Central memory CD4-positive, alpha-beta T cell (primary cell): ENCODE data around the gene HS6ST3.
"Not testable (repeated sequence)": the region's sequence is repeated elsewhere in the genome, so short reads cannot be mapped to it uniquely, and the experiment has no call there.

ENCODE experiments used
- DNase-seq: peaks from one replicate; pipeline ENCODE4 v3.0.0; 2022
- total RNA-seq, 3 experiments: gene quantifications; one replicate each; lab custom pipeline; 2026; lab: John Stamatoyannopoulos, UW

The HS6ST3 gene
- total RNA-seq: 0 to 0.04 (median 0) reads per million in 3 experiments

DNA sequence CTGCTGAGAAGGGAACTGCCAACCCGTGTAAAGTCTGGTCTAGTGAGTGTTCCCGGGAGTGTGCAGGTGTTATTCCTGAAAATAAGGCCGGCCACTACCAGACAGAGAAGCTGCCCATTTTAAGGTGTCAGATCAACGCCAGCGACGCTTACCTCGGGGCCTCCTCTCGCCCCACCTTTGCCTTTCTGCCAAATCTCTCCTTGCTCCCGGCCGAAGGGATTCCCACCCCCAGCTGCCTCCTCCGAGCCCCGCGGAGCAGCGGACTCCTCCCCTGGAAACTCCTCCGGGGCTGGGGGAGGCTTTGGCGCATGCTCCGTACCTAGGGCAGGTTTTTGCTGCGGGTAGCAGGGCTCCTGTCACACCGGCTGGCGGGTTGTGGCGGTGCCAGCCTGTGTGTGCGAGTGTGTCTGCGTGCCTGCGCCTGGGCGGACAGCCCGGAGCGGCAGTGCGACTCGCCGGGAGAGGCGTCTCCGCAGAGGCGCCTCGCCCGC lies at the start of gene HS6ST3:
HS6ST3 (plus strand) TSS at position 359 of the 491 bp plus-strand sequence.
- no peak for DNase-seq

DNA sequence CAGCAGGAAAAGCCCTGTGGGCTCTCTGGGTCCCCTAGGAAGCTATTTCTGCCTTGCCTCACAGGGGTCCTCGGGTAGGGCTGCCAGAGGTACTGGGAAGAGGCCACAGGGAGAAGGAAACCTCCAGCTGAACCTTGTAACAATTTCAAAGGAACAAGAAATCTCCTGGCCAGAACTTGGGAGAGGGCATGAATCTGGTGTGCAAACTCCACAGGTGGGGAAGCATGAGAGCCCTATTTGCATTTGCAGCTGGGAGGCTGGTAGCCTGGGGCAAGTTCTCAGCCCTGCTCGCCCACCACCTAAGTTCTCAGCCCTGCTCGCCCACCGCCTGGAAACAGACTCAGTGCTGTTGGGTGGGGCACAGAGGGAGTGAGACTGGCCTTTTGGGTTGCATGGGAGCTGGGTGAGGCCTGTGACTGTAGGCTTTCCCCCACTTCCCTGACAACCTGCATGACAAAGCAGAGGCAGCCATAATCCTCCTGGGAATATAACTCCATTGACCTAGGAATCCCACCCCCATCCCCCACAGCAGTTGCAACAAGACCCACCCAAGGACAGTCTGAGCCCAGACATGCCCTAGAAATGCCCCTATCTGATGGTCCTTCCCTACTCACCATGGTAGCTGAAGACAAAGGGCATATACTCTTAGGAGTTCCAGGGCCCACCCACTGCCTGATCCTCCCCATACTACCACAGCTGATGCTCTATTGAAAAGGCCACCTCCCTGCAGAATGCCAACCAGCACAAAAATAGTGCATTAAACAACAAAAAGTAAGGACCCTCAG lies 48.4 kb upstream of the HS6ST3 start:
- DNase-seq: no peak

DNA sequence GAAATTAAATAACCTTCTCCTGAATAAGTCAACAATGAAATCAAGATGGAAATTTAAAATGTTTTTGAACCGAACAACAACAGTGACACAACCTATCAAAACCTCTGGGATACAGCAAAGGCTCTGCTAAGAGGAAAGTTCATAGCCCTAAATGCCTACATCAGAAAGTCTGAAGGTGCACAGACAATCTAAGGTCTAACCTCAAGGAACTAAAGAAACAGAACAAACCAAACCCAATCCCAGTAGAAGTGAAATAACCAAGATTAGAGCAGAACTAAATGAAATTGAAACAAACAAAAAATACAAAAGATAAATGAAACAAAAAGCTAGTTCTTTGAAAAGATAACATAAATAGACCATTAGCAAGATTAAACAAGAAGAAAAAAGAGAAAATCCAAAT lies 45.7 kb upstream of the HS6ST3 start:
- no peak for DNase-seq

DNA sequence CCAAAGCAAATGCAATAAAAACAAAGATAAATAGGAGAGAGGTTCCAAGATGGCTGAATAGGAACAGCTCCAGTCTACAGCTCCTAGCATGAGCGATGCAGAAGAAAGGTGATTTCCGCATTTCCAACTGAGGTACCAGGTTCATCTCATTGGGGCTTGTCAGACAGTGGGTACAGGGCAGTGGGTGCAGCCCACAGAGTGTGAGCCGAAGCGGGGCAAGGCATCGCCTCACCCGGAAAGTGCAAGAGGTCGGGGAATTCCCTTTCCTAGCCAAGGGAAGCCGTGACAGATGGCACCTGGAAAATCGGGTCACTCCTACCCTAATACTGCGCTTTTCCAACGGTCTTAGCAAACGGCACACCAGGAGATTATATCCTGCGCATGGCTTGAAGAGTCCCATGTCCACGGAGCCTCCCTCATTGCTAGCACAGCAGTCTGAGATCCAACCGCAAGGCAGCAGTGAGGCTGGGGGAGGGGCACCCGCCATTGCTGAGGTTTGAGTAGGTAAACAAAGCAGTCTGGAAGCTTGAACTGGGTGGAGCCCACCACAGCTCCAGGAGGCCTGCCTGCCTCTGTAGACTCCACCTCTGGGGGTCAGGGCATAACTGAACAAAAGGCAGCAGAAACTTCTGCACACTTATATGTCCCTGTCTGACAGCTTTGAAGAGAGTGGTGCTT lies 43.3 kb upstream of the HS6ST3 start:
- DNase-seq: not testable (repeated sequence)

DNA sequence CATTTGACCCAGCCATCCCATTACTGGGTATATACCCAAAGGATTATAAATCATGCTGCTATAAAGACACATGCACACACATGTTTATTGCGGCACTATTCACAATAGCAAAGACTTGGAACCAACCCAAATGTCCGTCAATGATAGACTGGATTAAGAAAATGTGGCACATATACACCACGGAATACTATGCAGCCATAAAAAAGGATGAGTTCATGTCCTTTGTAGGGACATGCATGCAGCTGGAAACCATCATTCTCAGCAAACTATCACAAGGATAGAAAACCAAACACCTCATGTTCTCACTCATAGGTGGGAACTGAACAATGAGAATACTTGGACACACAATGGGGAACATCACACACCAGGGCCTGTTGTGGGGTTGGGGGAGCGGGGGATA lies 39.0 kb upstream of the HS6ST3 start:
- not testable (repeated sequence) for DNase-seq

DNA sequence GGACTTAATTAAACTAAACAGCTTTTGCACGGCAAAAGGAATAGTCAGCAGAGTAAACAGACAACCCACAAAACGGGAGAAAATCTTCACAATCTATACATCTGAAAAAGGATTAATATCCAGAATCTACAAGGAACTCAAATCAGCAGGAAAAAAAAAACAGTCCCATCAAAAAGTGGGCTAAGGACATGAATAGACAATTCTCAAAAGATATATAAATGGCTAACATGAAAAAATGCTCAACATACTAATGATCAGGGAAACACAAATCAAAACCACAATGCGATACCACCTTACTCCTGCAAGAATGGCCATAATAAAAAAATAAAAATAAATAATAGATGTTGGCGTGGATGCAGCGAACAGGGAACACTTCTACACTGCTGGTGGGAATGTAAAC lies 38.4 kb upstream of the HS6ST3 start:
- DNase-seq: not testable (repeated sequence)

DNA sequence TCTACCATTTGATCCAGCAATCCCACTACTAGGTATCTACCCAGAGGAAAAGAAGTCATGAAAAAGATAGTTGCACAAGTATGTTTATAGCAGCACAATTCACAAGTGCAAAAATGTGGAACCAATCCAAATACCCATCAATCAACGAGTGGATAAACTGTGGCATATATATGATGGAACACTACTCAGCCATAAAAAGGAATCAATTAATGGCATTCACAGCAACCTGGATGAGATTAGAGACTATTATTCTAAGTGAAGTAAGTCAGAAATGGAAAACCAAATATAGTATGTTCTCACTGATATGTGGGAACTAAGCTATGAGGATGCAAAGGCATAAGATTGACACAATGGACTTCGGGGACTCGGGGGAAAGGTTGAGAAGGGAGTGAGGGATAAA lies 38.0 kb upstream of the HS6ST3 start:
- DNase-seq: not testable (repeated sequence)

DNA sequence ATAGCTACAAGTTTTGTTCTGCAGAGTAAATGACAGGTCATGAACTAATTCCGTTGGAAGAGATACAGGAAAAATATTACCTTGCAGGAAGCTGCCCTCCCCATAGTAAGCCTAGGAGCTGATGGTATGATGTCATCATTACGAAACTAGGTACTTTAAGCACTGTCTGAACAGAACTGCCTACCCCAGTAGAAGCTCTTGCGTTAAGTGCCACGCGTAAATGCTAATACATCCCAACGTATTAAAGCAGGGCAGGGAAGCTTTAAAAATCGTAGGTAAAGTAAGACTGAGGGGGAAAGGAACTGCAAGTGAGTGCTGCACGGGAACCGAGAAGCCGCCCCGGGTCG lies 37.3 kb upstream of the HS6ST3 start:
- DNase-seq: no peak

DNA sequence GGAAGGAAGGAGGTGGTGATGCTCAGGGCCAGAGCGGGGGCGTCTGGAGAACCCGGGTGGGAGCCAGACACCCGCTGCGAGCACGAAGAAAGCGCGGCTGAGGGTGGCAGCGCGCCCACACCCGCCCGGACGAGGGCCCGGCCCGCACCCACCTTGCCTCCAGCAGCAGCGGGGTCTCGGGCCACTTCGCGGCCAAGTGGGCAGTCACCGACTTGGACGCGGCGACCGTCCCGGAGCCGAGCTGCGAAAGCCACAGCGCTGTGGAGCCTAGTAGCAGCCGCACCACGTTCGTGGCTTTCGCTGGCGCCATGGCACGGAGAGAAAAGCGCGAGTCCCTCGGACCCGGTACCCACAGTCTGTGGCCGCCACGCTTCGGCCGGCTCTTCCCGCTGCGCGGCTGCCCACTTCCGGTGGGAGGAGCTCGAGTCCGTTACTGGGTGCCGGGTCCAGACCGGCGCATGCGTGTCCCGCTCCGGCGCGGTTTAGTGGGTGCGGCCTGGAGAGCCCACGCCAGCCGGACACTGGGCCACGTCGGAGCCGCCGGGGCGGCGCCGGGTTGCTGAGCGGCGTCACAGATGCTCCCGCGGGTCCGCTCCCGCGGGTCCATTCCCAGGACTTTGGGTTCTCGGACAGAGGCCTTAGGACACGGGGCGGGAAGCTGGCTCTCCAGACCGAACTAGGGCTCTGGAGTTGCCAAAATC lies 36.8 kb upstream of the HS6ST3 start, which contains the start of gene UGGT2:
UGGT2 (minus strand) TSS at position 399 of the 701 bp plus-strand sequence; CDS start at position 310, 89 bp downstream.
- no peak for DNase-seq

DNA sequence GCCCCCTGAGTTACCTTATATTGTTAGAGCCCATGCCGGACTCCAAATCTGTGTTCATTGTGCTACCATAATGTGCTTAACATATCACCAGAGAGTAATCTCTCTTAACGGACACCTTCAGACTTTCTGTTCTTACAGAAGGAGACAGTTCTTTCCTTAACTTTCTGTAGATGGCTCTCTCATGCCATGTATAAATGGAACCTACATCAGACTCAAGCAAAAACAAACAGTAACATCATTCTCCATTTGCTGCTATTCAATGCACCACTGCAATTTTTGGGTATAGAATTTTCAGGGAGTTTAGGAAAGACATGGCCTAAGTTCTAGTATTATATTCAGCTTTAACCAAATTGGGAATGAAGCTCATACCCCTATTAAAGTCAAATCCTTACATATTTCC lies 24.1 kb upstream of the HS6ST3 start:
- no peak for DNase-seq

DNA sequence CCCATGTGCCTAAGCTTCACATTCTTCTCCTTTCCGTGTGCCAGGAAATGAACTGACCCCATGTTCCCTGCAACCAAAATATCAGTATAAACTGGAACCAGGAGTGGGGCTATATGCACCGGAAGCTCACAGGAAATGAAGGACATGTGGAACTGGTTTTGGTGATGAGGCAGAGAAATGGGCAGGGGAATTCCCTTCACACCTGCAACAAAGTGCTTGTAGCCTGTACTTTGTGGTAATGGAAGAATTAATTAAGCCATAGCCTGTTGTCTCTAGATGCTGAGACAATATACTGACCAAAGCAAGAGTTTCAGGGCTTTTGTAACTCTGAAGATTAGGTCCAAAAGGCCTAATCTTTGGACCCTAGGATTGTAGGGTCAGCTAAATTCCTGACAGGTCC lies 21.2 kb upstream of the HS6ST3 start:
- no peak for DNase-seq

DNA sequence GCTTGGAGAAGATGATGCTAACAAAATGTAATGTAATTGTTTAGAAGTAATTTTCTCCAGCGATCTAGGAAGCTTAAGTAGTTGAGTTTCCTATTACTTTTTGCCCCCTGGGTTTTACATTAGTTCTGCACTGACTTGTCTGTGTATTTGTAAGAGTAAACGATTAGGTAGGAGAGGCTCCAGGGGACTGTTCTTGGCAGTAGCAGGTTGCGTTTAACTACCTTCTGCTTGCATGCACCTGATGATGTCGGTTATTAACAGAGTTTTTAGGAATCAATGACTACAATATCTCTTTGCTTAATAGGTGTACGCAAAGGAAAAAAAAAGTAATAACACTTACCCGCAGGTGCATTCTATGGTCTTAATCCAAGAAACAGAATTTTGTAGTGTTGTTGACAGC lies 18.4 kb upstream of the HS6ST3 start:
- no peak for DNase-seq

DNA sequence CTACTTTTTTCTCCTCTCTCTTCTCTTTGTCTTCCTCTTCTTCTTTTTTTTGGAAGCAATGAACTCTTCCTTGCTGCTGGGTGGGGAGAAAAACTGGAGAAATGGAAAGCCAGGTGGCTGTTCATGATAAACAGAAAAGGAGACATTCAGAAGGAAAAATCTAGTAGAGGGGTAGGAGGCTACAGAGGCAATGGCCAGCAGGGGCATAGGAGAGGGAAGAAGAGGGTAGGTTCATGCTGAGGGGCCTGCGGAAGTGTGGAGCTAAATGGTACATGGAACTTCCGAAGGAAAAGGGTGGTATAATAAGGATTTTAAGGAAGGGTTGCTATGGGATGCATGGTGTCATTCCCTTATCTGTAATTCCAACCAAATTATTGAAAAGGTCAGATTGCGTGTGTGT lies 17.5 kb upstream of the HS6ST3 start:
- no peak for DNase-seq

DNA sequence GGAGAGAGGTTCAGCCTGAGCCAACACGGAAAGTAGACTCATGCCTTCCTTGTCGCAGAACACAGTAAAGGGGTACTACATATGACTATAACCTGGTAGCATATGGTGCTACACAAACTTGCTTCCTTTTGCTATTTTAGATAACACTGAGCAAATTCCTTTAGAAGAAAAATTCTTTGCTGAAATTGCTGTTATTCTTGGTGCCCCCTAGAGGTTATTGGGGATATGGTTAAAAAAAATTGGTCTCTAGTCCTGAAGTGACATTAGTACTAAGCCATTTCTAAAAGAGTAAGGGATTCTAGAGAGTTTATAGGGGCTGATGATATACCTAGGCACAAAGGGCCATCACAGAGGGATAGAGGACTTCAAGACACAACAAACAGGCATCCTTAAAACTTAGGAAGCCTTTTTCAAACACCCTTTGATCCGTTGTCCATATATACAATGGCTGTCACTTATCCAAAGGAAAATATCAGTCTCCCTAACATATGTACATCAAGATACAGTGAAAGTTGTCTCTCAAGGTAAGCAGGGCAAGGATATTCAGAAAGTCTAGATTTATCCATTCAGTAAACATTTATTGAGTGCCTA lies 13.9 kb upstream of the HS6ST3 start:
- no peak for DNase-seq

DNA sequence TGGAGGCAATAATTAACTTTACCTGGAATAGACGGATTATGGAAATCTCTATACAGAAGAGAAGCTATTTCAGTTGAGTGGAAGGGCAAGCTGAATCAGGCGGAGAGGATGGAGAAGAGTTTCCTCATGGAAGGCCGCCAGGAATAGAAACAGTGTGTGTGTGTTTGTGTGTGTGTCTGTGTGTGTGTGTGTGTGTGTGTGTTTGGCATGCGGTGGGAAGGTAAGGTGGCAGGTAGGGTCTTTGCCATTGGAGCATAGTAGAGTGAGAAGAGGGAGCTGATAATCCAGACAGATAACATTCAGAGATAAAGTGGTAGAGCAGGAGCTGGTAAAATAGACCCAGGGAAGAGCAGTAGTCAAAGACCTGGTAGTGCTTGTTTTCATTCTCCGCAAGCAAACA lies 9.2 kb upstream of the HS6ST3 start:
- no peak for DNase-seq

DNA sequence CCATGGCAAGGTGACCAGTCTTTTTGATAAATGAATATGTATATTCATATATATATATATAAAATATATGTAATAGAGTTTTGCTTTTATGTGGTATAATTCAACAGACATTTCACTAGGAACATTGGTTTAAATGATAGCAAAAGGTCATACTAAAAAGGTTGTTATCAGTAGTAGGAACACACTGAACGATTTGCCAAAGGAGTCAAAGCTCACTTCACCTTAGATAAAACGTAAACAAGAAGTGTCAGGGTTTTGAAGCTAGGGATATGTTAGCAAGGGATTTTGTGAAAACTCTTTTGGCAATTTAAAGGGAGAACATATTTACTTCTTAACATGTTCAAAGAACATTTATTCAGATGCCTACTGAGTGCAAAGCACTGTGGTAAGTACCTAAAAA lies 8.0 kb upstream of the HS6ST3 start:
- DNase-seq: no peak

DNA sequence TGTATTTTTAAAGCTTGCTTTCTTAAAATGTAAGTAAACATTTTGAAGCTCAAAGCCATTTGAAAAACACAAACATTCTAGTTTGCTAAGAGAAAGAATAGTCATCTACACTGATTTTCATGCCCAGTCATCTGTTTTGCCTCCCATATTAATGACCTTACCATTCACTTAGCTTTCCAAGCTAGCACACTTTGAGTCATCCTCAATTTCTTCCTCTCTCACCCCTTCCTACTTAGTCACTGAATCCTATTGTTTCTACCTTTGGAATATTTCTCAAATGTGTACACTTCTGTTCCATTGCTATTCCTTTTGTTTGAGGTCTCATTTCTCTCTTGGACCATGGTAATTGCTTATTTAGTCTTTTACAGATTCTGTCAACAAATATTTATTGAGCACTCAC lies 7.3 kb upstream of the HS6ST3 start:
- DNase-seq: no peak

DNA sequence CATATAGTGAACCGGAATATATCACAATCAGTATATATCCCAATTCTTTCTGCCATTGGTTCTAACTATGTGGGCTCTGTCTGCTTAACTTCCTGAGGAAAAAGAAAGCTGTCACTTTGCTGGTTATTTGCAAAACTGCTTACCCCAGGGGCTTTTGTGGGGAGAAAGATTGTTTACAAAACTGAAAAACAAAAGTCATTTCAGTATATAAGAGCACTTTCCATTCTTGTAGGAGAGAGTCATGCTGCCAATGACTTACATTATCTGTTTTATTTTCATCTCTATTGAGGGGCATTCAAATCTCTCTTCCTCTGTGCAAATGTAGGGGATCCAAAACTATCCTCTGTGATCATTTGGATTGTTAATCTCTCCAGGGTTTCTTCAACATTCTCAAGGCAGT lies 3.2 kb upstream of the HS6ST3 start:
- no peak for DNase-seq

DNA sequence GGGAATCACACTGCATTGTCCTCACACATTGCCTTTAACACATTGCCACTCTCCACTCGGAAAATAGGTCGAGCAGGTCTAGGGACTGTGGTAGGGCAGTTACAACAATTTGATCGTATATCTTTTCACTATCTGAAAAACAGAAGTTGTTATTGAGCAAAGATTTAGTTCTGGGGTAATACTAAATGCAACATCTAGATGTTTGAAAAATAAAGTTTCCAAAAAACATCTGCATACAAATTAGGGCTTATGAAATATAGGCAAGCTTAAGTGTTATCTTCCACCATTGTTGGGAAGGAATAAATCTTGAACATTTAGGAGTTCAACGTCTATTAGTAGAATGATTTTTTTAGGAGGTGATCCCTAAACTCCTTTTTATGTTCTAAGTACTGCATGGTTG lies 768 bp upstream of the HS6ST3 start:
- no peak for DNase-seq

DNA sequence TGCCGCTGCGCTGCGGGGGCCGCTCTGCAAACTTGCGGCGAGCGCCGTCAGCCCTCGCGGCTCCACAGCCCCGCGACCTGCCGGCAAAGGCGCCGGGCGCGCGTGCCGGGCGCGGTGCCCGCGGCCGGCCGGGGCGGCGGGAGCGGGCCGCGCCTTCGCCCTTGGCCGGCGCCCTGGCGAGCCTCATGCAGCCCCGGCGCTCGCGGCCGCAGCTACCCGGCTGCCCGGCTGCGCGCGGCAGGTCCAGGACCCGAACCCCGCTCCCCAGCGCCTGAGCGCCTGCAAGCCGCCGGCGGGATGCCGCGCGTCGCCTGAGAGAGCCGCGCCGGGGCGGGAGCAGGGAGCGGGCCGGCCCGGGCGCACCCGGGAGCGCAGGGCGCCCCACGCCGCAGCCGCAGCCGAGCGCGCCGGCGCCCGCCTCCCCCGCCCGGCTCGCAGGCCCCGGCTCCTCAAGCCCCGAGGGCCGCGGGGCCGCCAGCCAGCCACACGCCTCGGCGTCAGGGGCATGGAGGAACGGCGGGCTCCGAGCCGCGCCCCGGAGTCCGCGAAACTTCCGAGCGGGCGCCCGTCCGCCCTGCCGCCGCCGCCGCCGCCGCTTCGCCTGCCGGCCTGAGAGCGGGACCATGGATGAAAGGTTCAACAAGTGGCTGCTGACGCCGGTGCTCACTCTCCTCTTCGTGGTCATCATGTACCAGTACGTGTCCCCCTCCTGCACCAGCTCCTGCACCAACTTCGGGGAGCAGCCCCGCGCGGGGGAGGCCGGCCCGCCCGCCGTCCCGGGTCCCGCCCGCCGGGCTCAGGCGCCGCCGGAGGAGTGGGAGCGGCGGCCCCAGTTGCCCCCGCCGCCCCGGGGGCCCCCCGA lies 564 bp downstream of the HS6ST3 start:
- DNase-seq: no peak

DNA sequence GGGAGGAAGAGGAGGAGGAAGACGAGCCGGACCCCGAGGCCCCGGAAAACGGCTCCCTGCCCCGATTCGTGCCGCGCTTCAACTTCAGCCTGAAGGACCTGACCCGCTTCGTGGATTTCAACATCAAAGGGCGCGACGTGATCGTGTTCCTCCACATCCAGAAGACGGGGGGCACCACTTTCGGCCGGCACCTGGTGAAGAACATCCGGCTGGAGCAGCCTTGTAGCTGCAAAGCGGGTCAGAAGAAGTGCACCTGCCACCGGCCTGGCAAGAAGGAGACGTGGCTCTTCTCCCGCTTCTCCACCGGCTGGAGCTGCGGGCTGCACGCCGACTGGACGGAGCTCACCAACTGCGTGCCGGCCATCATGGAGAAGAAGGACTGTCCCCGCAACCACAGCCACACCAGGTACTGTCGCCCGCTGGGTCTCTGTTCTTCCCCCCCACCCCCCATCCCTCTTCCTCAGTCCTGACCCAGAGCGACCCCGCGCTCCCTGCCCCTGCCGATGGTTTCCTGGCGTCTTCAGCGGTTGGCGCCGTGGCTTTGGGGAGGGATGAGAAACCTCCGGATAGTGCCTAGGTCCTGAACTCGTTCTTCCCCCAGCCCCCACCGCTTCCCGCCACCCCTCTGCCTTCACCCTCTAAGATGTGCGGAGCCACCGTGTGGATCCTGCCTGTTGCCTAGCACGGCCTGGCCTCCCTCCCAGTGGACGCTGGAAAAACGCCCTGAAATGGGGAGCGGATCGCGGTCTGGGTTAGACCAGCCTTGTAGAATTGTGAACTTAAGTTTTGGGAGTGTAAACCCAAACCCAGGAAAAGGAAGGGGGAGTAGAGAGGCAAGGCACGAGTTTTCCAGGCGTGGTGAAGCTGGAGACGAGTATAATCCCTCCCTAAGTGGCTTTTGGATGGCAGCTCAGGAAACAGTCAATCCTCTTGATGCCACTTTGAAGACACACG lies 1.5 kb downstream of the HS6ST3 start:
- no peak for DNase-seq
